Measurements from ENCODE around the gene MYO5A.

- TF ChIP-seq EP300 (IDR thresholded peaks at IDR 0.05): no peak
- no peak for TF ChIP-seq CTCF (IDR thresholded peaks at IDR 0.05)
- TF ChIP-seq POLR2A (IDR thresholded peaks at IDR 0.05): no peak
These were observed 146.0 kb downstream of the MYO5A start for GRCh38 chr15:52382647-52383046.
